ENCODE measurements around the gene TFIP11. TPM values are rescaled to one million over a fixed set of nuclear protein-coding genes. Genes with fewer than 3 reads are reported as not detected.
A peak's percentile ranks its signal among the peaks of the same experiment; 100 is the strongest.

The TFIP11 gene
- total RNA-seq, 1 experiment from 2014 or later, result 39.8 TPM

- no peak for TF ChIP-seq CTCF (IDR thresholded peaks at IDR 0.05; ENCODE audit: unreplicated experiment)
- H3K36me3 Mint-ChIP-seq (ENCODE audit: insufficient read depth, unreplicated experiment), result peaks cover 48% of the 10 kb centered on the region
- no peaks in the 10 kb centered on the region for H3K9me3 Mint-ChIP-seq (ENCODE audit: low read depth, unreplicated experiment)
- H3K4me3 Mint-ChIP-seq (ENCODE audit: low read depth, unreplicated experiment), result no peak overlapping the region
- DNase-seq, result no peak
- intact Hi-C loops (cut with micrococcal nuclease; ENCODE audit: unreplicated experiment), result no loop called here
- H3K27ac Mint-ChIP-seq (ENCODE audit: unreplicated experiment), result no peak overlapping the region
- no peaks in the 10 kb centered on the region for H3K27me3 Mint-ChIP-seq (ENCODE audit: unreplicated experiment)
- H3K4me1 Mint-ChIP-seq (ENCODE audit: low read depth, unreplicated experiment), result peaks cover 59% of the 10 kb centered on the region
- CTCF ChIA-PET, result no interaction called here
- no TSS peak for BruUV-seq (replicated peaks)
Measured at GRCh38 chr22:26474682-26475081, 37.6 kb downstream of the TFIP11 start.

- peak overlapping the region; percentile 39 for H3K4me3 Mint-ChIP-seq (ENCODE audit: low read depth, unreplicated experiment)
- intact Hi-C loops (cut with micrococcal nuclease; ENCODE audit: unreplicated experiment), result no loop called here
- no peaks in the 10 kb centered on the region for H3K27me3 Mint-ChIP-seq (ENCODE audit: unreplicated experiment)
- CTCF ChIA-PET, result interaction anchor here (0.5 to 1.9 kb wide), 4 partner anchors 10 to 299 kb away, joined by 3 to 11 read pairs (median 6); partner anchors contain the start of genes HPS4 and SRRD
- H3K27ac Mint-ChIP-seq (ENCODE audit: unreplicated experiment), result peak overlapping the region; percentile 71
- no peak for TF ChIP-seq CTCF (IDR thresholded peaks at IDR 0.05; ENCODE audit: unreplicated experiment)
- no TSS peak for BruUV-seq (replicated peaks)
- peaks cover 62% of the 10 kb centered on the region for H3K36me3 Mint-ChIP-seq (ENCODE audit: insufficient read depth, unreplicated experiment)
- peak; percentile 85 for DNase-seq
- peaks cover 46% of the 10 kb centered on the region for H3K4me1 Mint-ChIP-seq (ENCODE audit: low read depth, unreplicated experiment)
- no peaks in the 10 kb centered on the region for H3K9me3 Mint-ChIP-seq (ENCODE audit: low read depth, unreplicated experiment)
Measured at GRCh38 chr22:26471522-26471921, 40.8 kb downstream of the TFIP11 start.

- BruUV-seq (replicated peaks), result no TSS peak
- H3K9me3 Mint-ChIP-seq (ENCODE audit: low read depth, unreplicated experiment), result no peaks in the 10 kb centered on the region
- H3K27ac Mint-ChIP-seq (ENCODE audit: unreplicated experiment), result peak overlapping the region; percentile 71
- CTCF ChIA-PET, result interaction anchor here (1.6 to 1.9 kb wide), 2 partner anchors 9 to 13 kb away, joined by 7 to 11 read pairs; partner anchors contain the start of genes HPS4 and SRRD
- H3K36me3 Mint-ChIP-seq (ENCODE audit: insufficient read depth, unreplicated experiment), result peaks cover 63% of the 10 kb centered on the region
- no peaks in the 10 kb centered on the region for H3K27me3 Mint-ChIP-seq (ENCODE audit: unreplicated experiment)
- no peak for DNase-seq
- intact Hi-C loops (cut with micrococcal nuclease; ENCODE audit: unreplicated experiment), result no loop called here
- H3K4me3 Mint-ChIP-seq (ENCODE audit: low read depth, unreplicated experiment), result no peak overlapping the region
- peaks cover 46% of the 10 kb centered on the region for H3K4me1 Mint-ChIP-seq (ENCODE audit: low read depth, unreplicated experiment)
- no peak for TF ChIP-seq CTCF (IDR thresholded peaks at IDR 0.05; ENCODE audit: unreplicated experiment)
Measured at GRCh38 chr22:26470807-26471206, 41.5 kb downstream of the TFIP11 start.

GRCh38 chr22:26466196-26466595 is 46.1 kb downstream of the TFIP11 start:
- CTCF ChIA-PET, result no interaction called here
- no peak for TF ChIP-seq CTCF (IDR thresholded peaks at IDR 0.05; ENCODE audit: unreplicated experiment)
- no peaks in the 10 kb centered on the region for H3K27me3 Mint-ChIP-seq (ENCODE audit: unreplicated experiment)
- intact Hi-C loops (cut with micrococcal nuclease; ENCODE audit: unreplicated experiment), result loop anchor here (10.0 kb wide), 1 partner anchor 101 kb away; no protein-coding TSS in a partner anchor
- DNase-seq, result no peak
- no peak overlapping the region for H3K4me3 Mint-ChIP-seq (ENCODE audit: low read depth, unreplicated experiment)
- peaks cover 10% of the 10 kb centered on the region for H3K4me1 Mint-ChIP-seq (ENCODE audit: low read depth, unreplicated experiment)
- H3K9me3 Mint-ChIP-seq (ENCODE audit: low read depth, unreplicated experiment), result no peaks in the 10 kb centered on the region
- no TSS peak for BruUV-seq (replicated peaks)
- H3K36me3 Mint-ChIP-seq (ENCODE audit: insufficient read depth, unreplicated experiment), result peaks cover 61% of the 10 kb centered on the region
- H3K27ac Mint-ChIP-seq (ENCODE audit: unreplicated experiment), result no peak overlapping the region
